GM19452 (cell line): ENCODE measurements around the gene RPA3.
A peak's percentile ranks its signal among the peaks of the same experiment; 100 is the strongest.

Experiments
- ATAC-seq: cut with Tn5 transposase; IDR thresholded peaks from one replicate; pipeline ENCODE4 v1.9.1; 2021; ENCODE audit not compliant: unreplicated experiment

Gene RPA3

DNA sequence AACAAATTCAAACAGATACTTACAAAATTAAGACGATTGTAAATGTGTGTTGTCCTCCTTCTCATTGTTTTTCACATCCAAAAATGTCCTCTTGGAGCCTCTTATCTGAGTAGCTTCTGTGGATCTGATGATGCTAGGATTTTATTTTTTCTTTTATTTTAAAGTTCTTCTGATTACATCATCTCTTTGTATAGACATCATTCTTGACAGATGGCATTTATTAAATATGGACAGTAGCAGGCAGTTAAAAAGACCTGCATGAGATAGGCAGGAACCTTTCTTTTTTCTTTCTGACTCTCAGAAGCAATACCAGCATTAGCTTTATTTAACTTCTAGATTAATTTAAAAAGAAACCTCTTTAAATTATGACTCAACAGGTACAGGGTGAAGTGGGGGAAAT is at the start of gene RPA3:
RPA3 (minus strand) TSS at position 116 of the 400 bp plus-strand sequence. CDS start 78,189 bp downstream, outside the sequence.
- no peak for ATAC-seq

DNA sequence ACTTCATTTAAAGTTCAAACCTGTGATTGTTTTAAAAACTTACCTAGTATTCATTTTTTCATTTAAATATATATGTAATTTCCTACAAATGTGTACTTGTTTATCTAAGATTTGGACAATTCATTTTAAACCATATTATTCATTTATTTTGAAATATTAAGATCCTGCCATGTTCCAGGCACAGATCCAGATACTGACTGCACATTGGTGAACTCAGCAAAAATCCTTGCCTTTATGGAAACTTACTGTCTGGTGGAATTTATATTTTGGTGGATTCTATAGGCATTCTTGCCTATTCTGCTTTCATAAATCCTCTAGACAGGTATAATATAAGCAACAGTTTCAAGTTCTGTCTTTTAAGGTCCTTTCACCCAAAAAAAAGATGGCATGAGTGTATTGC is 48.3 kb upstream of the RPA3 start:
- ATAC-seq, result no peak

DNA sequence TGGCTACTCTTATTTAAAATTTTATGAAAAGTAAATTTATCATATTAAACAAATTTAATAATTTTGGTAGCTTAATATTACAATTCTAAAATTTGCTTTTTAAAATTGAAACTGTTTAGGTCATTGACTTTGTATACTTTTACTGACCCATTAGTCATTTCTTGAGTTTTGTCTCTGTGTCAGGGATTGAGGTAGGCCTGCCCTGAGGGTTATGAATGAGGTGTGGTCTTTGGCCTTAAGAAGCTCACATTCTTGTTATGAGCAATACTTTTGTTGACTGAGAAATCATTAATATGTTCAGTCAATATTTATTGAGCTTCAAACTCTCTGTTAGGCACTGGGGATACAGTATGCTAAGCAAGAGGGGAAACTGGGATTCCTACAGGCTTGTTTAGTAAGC is 47.0 kb upstream of the RPA3 start:
- ATAC-seq, result peak; percentile 70

DNA sequence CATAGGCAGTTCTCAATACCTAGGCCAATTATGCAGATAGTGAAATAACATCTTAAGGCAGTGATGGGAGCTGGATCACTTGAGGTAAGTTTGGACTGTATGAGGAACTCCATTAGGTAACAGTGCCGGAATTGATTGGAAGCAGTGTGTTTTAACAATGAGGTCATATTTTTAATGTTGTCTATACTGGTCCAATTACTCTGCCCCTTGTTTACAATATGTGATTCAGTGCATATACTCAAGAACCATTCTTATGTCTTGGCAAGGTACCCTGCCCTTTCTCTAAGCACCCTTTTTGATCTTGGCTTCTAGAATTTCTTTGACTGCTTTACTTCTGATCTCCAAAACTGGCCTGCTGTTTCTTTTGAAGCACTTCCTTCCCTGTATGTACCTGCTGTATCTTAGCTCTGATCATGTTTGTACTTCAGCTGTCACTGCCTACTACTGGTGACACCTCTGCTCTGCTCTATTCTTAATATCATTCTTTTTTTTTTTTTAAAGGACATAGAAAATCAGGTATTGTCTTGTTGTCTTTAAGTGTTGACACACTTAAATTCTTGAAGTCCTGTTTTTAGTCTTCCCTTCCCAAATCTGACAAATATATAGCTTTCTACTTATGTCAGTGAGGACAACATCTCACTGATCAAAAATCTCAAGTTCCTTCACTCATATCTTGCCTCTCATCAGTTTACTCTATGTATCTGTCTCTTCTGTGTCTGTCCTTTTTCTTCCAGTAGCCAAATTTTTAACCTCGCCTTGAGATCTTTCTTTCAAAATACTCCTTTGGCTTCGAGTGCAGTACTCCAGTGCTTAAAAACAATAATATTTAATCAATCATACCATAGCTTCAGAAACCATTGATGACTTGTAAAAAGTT is 46.4 kb upstream of the RPA3 start:
- ATAC-seq, result no peak

DNA sequence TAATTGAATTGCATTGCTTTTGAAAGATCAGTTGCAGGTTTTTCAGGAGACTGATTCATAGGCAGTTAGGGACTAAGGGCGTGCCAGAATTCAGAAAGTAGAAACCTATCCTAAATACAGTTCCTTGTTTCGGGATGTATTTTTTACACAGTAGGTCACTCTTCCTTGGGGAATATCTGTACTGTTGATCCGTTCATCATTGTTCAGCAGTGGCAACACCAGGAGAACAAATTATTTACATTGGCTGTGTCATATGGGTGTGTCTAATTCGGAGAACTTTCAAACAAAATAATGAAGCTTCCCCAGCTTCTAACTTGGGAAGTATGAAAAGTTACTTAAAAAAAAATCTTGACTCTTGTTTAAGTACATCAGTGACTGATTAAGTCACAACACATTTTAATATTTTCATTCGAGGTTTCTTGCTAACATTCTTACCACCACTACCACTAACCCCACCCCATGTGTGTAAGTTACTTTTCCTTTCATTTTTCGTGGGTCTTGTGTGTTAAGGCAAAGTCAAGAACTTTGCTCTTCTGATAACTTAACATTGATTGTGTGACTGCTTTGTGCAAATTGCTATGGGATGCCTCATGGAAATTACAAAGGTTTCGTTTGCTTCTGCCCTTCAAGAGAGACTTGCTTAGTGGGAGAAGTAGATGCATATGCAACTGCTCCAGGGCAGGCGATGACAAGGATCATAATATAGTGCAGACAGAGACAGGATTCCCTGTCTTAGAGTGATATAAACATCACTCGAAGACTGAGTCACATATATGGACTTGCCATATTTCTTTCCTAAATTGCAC is 43.8 kb upstream of the RPA3 start:
- ATAC-seq, result peak; percentile 51

DNA sequence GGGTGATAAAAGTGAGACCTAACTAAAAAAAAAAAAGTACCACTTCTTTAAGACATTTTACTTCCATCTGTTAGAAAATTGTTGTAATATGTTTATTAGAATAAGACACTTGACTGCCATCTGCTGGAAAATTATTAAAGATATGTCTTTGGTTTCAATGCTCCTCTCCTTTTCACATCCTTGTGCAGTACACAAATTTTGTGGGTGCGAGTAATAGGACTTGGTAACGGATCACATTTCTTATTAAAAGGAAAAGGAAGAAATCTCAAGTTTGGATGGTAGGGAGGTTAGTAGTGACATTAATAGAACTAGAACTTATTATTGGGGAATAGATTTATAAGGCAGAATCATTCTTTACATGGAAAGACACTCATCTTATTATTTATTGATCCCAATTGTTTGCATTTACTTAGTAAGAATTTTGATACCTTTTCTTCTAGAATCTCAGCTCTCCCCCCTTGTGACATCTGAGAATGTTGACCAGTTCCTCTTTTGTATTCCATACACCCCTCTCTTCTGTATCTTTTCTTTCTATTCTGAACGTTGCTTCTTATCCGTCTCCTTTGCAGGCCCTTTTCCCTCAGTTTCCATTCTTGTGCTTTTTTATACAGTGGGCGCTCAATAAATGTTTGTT is 43.0 kb upstream of the RPA3 start:
- no peak for ATAC-seq

DNA sequence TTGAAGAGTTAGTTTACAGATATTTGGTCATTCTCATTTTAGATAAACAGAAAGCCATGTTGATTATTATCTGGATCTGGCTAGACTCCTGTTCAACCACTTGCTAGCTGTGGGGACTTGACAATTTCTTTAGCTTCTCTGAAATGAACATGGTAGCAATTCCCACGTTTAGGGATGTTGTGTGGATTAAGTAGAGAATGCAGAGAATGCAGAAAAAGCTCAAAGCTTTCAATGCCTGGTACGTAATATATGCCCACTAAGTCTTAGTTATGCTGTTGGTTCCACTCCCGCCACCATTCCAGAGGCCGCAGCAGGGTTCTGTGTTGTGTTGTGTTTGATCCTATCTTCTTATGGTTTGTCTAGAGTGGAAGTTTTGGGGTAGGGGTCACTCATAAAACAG is 39.2 kb upstream of the RPA3 start:
- ATAC-seq, result no peak

DNA sequence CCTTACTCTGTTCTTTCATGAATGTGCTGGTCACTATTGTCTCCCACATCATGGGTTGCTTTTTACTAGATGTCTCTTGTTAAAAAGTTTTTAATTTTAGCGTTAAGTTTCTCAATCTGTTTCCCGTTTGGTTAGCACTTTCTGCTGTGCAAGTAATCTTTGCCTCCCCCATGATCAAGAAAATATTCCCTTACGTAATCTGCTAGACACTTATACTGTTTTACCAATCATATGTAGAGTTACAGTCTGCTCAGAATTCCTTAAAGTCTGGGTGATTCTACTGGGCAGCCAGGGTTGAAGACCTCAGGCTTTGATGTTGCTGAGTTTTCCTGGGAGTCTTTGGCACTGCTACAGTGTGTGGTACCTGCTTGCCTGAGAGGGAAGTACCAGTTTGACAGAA is 38.2 kb upstream of the RPA3 start:
- ATAC-seq, result no peak

DNA sequence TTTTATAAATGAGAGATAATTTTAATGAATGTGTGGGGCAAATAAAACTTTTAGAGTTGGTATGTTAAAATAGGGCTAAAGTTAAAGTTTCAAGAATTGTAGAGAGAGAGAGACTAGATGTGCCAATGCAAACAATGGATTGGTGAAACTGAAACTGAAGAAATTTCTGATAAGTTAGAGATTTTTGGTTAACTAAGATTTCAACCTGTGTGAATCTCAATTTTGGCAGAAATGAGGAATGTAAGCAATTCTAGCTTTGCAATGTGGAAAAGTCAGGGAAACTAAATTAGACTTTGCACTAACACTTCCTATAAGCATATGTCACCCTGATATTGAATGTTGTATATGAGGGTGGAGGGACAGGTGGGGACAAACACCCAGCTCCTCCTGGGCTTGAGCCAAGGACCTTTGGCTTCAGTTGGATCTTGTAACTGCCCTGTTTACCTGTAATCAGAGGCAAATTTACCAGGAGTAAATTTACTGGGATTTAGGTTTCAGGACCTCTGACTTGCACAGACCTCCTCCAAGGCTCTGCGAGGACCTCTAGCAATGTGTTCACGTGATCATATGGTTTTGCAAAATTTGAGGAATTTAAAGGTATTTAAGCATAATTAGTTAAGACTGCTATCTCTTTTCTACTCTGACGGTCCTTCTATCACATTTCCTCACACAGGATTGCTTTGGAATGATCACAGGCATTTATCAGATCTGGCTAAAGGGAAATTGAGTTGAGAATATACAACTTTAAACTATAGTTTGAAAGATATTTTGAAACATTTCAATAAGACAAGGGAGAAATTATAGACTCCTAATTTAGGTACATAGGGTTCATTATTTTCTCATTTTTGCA is 33.1 kb upstream of the RPA3 start:
- no peak for ATAC-seq

DNA sequence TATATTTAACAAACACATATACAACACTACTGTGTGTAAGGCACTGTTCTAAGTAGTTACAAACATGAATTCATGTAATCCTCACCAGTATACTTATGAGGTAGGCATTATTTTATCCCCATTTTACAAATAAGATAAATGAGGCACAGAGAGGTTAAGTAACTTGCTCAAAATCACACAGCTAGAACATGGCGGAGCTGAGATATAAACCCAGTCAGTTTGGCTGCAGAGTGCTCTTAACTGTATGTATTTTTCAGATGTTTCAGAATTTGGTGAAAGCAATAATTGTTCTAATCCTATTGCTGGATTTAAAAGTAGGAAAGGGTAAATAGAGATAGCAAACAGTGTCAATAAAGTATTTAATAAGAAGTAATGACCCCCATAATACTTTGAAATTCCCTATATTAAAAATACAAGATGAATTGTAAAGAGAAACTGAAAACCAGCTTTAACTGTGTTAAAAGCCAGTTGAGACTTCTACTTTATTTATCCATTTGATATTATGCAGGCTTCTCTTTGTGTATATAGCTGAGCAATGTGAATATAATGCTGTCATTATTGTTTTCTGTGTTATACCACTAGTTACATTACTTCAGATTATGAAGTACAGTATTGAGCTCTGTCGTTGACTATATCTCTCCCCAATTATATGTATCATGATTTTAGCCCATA is 32.3 kb upstream of the RPA3 start:
- ATAC-seq, result no peak

DNA sequence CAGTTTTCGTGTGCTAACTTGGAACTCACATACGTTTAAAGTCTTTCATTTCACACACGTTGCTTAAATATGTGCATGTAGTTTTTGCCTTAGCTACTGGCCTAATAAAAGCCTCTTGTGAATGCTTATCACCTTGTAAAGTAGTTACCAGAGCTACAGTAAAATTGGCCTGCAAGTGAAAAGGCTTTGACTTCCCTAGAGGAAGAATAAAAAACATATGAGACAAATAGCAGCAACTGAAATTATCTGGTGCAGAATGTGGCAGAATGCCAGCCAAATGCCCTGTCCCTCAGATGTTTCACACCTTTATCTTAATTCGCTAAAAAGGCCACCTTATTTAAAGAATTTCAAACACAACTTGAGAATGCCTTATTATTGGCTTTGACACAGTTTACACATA is 28.1 kb upstream of the RPA3 start:
- ATAC-seq, result no peak

DNA sequence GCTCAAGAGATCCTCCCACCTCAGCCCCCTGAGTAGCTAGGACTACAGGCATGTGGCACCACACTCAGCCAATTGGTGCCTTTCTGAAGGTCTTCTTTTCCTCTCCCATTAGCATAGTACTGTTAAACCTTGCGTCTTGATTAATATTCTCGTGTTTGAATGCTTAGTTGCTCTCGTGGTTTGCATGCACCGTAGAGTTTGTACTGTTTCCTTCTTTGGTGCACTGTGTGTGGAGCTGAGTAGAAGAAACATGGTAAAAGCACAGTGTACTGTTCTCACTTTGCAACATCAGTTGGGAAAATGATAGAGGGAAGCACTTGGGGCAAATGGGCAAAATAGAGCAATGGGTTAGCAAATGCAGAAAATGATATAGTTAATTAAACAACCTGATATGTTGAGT is 27.6 kb upstream of the RPA3 start:
- no peak for ATAC-seq

DNA sequence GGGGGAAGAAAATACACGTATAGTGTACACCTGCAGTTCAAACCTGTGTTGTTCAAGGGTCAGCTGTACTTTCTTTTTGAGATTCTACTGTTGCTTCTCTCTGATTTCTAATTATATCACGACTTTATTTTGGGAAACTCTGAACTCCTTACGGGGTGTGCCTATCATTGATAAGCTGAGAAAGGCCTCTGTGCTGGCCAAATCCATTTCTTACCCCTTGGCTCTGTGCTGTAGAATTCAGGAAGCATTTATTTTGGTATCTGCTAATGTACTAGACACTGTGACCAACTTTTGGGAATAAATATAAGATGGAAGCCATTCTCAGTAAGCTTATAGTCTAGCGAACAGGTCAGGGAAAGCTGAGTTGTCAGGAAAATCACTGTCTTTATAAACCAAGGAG is 26.9 kb upstream of the RPA3 start:
- no peak for ATAC-seq

DNA sequence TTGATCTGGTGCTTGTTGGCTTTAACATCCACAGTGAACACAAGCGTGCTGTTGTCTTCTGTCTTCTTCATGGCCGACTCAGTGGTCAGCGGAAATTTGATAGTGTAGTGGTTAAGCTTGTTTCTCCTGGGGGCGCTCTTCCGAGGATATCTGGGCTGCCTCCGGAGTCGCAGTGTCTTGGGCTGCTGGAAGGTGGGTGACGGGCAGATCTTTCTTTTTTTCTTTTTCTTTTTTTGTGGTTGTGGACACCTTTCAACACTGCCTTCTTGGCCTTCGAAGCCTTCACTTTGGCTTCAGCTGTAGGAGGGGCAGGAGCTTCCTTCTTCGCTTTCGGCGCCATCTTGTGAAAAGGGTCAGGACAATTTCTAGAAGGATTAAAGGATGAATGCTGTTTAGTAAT is 23.8 kb upstream of the RPA3 start:
- ATAC-seq, result no peak

DNA sequence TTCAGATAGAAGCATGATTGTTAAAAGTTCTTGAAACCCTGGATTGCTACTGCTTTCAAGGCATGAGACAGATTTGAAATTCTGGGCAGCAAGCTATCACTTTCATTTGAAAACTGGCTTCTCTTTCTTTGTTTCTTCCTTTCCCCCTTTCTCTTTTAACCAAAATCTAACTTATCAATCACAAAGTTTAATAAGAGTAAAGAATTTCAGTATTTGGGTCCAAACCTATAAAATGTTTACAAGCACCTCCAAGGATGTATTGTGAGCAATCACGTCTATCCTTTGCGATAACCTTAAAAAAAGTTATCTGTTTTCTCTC is 21.6 kb upstream of the RPA3 start:
- ATAC-seq, result no peak

DNA sequence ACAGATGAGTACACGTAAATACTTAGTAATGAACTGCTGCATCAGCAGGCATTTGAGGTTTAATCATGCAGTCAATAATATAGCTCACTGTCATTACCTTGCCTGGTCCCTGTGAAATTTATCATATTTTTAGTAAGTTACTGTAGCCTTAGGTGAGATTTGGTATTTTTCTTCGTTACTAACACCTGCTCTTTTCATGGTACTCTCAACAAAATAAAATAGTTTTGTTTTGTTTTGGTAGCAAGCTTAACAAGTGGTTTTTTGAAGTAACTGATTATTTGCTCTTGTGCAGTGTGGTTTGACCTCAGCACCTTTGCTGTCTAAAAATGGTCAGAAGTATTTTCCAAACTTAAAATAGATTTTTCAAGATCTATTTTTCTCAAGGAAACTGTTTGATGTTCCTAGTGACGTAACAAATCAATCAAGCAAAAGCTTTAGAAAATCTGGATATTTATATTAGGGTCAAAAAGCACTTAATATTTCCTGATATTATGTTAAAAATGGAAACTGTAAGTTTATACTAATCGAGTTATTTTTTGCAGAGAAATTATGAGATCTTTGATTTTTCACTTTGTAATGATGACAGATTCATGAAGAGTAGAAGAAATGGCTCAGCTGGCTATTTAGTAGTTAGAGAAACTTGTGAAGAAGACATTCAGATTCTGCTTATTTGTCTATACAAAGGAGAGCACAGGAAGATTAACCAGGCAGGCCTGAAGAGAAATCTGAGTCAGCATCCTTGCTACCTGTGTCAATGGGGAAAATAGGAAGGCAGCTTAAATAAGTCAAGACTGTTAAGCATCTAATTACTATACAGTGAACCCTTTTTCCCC is 21.0 kb upstream of the RPA3 start:
- no peak for ATAC-seq

DNA sequence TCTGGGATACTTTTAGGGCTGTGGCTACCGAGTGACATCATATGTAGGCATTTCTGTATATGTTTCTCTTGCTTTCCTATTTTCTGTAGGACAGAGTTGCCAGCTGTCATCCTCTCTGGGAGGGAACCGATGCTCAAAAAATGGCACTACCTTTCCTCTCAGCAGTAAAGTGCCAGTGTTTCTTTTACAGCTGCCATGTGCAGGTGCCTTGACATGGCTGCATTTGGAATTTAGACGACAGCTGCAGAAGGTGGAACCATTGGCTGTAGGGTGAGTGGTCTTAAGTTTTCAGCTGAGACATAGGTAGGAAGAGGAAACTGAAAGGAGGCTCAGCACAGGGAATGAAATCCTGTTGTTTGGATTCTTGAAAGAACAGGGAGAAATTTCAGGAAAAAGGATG is 20.2 kb upstream of the RPA3 start:
- no peak for ATAC-seq

DNA sequence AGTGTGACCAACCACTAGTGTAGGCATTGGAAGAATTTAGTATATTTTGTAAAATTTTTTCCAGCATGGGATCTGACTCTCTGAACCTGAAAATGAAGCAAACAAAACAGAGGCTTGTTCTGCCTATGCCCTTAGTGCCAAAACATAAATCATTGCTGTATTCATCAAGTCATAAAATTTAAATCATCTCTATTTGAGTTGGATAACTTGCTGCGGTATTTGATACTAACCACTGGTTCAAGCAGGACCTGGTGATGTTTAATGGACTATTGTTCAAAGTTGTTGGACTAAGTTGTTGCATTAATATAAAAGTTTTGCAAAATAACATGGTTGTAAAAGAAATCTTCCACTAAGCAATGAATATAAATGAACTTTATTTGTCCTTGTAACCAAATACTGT is 19.8 kb upstream of the RPA3 start:
- no peak for ATAC-seq

DNA sequence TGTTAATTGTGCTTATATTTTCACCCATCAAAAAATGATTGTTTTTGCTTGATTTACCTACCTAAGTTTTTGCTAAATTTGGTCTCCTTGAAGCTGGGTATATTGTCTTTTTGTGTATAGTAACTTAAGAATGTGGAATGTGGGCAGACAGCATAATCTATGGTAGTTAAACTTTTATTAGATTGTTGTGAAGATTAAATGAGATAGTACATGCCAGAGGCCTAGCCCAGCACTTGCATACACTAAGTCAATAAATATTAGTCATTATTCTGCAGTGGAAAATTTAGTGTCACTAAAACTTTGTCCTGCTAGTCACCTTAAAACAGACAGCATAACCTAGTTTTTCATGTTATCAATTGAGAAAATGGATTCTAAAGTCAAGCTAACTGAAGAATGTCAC is 19.3 kb upstream of the RPA3 start:
- no peak for ATAC-seq

DNA sequence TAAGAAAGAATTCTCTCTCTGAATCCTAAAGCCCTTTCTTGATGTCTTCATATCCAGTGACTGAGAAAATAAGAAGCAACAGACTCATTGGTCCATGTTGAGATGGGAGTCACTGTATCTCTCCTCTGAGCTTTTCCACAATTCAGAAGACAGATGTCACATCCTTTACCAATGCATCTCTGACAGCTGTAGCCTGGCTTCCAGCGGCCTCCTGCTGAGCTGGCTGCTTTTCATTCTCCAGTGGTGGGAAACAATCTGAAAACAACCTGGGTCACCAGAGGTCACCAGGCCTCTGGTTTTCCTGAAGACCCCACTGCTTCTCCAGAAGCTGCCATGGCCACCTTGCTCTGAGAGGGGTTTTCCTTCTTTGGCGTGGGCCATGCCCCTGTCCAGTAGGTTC is 18.3 kb upstream of the RPA3 start:
- no peak for ATAC-seq
